HEK293 (cell line): Measurements from ENCODE around the gene PMFBP1.

ENCODE experiments used
- ATF2 ChIP-seq: fragments of 450-650 bp; formaldehyde crosslinking; IDR thresholded peaks from 2 replicates; pipeline ENCODE4 v1.5.1; 2016; ENCODE audit warnings: missing biosample characterization, missing genetic modification characterization, low read depth
- BCL11B ChIP-seq: fragments of 450-650 bp; formaldehyde crosslinking; IDR thresholded peaks from 2 replicates; pipeline ENCODE4 v1.5.1; 2016; ENCODE audit warnings: low read depth, missing biosample characterization, missing genetic modification characterization
- GLIS1 ChIP-seq: fragments of 450-650 bp; formaldehyde crosslinking; IDR thresholded peaks from 2 replicates; pipeline ENCODE4 v1.5.1; 2016; ENCODE audit warnings: missing biosample characterization, missing genetic modification characterization
- KLF1 ChIP-seq: fragments of 450-650 bp; formaldehyde crosslinking; IDR thresholded peaks from 2 replicates; pipeline ENCODE4 v1.5.1; 2016; ENCODE audit warnings: missing biosample characterization, missing genetic modification characterization
- KLF16 ChIP-seq: fragments of 450-650 bp; formaldehyde crosslinking; IDR thresholded peaks from 2 replicates; pipeline ENCODE4 v1.5.1; 2017; ENCODE audit warnings: missing biosample characterization, missing genetic modification characterization
- PBX3 ChIP-seq: sonication (generic); formaldehyde crosslinking; IDR thresholded peaks from 2 replicates; pipeline ENCODE4 v1.8.1; 2022; ENCODE audit warnings: mild to moderate bottlenecking, moderate library complexity, missing genetic modification reagents
- SP2 ChIP-seq: fragments of 450-650 bp; formaldehyde crosslinking; IDR thresholded peaks from 2 replicates; pipeline ENCODE4 v1.5.1; 2016; ENCODE audit warnings: missing biosample characterization, missing genetic modification characterization
- YY1 ChIP-seq: fragments of 450-650 bp; formaldehyde crosslinking; IDR thresholded peaks from 2 replicates; pipeline ENCODE4 v1.5.1; 2018; ENCODE audit warnings: missing biosample characterization, missing genetic modification characterization
- ZBTB1 ChIP-seq: fragments of 450-650 bp; formaldehyde crosslinking; IDR thresholded peaks from 2 replicates; pipeline ENCODE4 v1.5.1; 2016; ENCODE audit warnings: missing biosample characterization, missing genetic modification characterization
- ZFP37 ChIP-seq: fragments of 450-650 bp; formaldehyde crosslinking; IDR thresholded peaks from 2 replicates; pipeline ENCODE4 v1.5.1; 2016; ENCODE audit warnings: missing biosample characterization, missing genetic modification characterization
- ZNF114 ChIP-seq: fragments of 450-650 bp; formaldehyde crosslinking; IDR thresholded peaks from 2 replicates; pipeline ENCODE4 v1.5.0; 2017; ENCODE audit warnings: missing biosample characterization, missing genetic modification characterization
- ZNF121 ChIP-seq: fragments of 450-650 bp; formaldehyde crosslinking; IDR thresholded peaks from 2 replicates; pipeline ENCODE4 v1.5.1; 2016; ENCODE audit warnings: missing biosample characterization, missing genetic modification characterization
- ZNF140 ChIP-seq: fragments of 450-650 bp; formaldehyde crosslinking; IDR thresholded peaks from 2 replicates; pipeline ENCODE4 v1.5.1; 2016; ENCODE audit warnings: missing biosample characterization, missing genetic modification characterization
- ZNF239 ChIP-seq: fragments of 450-650 bp; formaldehyde crosslinking; IDR thresholded peaks from 2 replicates; pipeline ENCODE4 v1.5.1; 2016; ENCODE audit warnings: missing biosample characterization, missing genetic modification characterization
- ZNF24 ChIP-seq: fragments of 450-650 bp; formaldehyde crosslinking; IDR thresholded peaks from 2 replicates; pipeline ENCODE4 v1.5.1; 2016; ENCODE audit warnings: missing biosample characterization, missing genetic modification characterization
- ZNF292 ChIP-seq: fragments of 450-650 bp; formaldehyde crosslinking; IDR thresholded peaks from 2 replicates; pipeline ENCODE4 v1.5.1; 2016; ENCODE audit warnings: low read depth, missing biosample characterization, missing genetic modification characterization, borderline replicate concordance
- ZNF354C ChIP-seq: fragments of 450-650 bp; formaldehyde crosslinking; IDR thresholded peaks from 2 replicates; pipeline ENCODE4 v1.5.1; 2016; ENCODE audit warnings: missing biosample characterization, missing genetic modification characterization, low read depth, borderline replicate concordance
- ZNF404 ChIP-seq: fragments of 450-650 bp; formaldehyde crosslinking; IDR thresholded peaks from 2 replicates; pipeline ENCODE4 v1.5.1; 2017; ENCODE audit warnings: missing biosample characterization, missing genetic modification characterization
- ZNF501 ChIP-seq: fragments of 450-650 bp; formaldehyde crosslinking; IDR thresholded peaks from 2 replicates; pipeline ENCODE4 v1.5.1; 2016; ENCODE audit warnings: missing biosample characterization, missing genetic modification characterization
- ZNF596 ChIP-seq: fragments of 450-650 bp; IDR thresholded peaks from 2 replicates; pipeline ENCODE4 v1.5.0; 2018; ENCODE audit warnings: missing biosample characterization, mild to moderate bottlenecking, missing genetic modification characterization, moderate library complexity
- ZNF626 ChIP-seq: fragments of 450-650 bp; sonication (Bioruptor Pico); formaldehyde crosslinking; IDR thresholded peaks from 2 replicates; pipeline ENCODE4 v1.5.1; 2018; ENCODE audit warnings: missing biosample characterization, missing genetic modification characterization, inconsistent platforms
- ZNF785 ChIP-seq: fragments of 450-650 bp; formaldehyde crosslinking; IDR thresholded peaks from 2 replicates; pipeline ENCODE4 v1.5.1; 2016; ENCODE audit warnings: missing biosample characterization, missing genetic modification characterization
- ZNF837 ChIP-seq: fragments of 450-650 bp; formaldehyde crosslinking; IDR thresholded peaks from 2 replicates; pipeline ENCODE4 v1.5.1; 2016; ENCODE audit warnings: missing biosample characterization, missing genetic modification characterization
- ZNF843 ChIP-seq: fragments of 450-650 bp; formaldehyde crosslinking; IDR thresholded peaks from 2 replicates; pipeline ENCODE4 v1.5.1; 2016; ENCODE audit warnings: missing biosample characterization, missing genetic modification characterization
- TF ChIP-seq, protein P1 (sequence below): fragments of 450-650 bp; formaldehyde crosslinking; IDR thresholded peaks from 2 replicates; pipeline ENCODE4 v1.5.1; 2017; ENCODE audit warnings: missing biosample characterization, missing genetic modification characterization
- TF ChIP-seq, protein P2 (sequence below): fragments of 450-650 bp; formaldehyde crosslinking; IDR thresholded peaks from 2 replicates; pipeline ENCODE4 v1.5.1; 2016; ENCODE audit warnings: missing biosample characterization, missing genetic modification characterization, borderline replicate concordance
- TF ChIP-seq, protein P3 (sequence below): fragments of 450-650 bp; formaldehyde crosslinking; IDR thresholded peaks from 2 replicates; pipeline ENCODE4 v1.5.1; 2016; ENCODE audit warnings: missing biosample characterization, missing genetic modification characterization
- TF ChIP-seq, protein P4 (sequence below): fragments of 450-650 bp; formaldehyde crosslinking; IDR thresholded peaks from 2 replicates; pipeline ENCODE4 v1.5.1; 2016; ENCODE audit warnings: missing biosample characterization, missing genetic modification characterization
- TF ChIP-seq, protein P5 (sequence below): fragments of 450-650 bp; formaldehyde crosslinking; IDR thresholded peaks from 2 replicates; pipeline ENCODE4 v1.5.1; 2016; ENCODE audit warnings: missing biosample characterization, missing genetic modification characterization

The PMFBP1 gene

GRCh38 chr16:72093448-72094265, 78.3 kb downstream of the PMFBP1 start, which contains the start of the genes DHX38 and TXNL4B (continued):
- no peak for TF ChIP-seq ZNF626 (tag by site-specific recombination)
- TF ChIP-seq ZNF292, result no peak
- TF ChIP-seq ZNF596 (tag by site-specific recombination), result no peak
- TF ChIP-seq KLF1 (tag by site-specific recombination), result peak; percentile 46
- TF ChIP-seq, protein P1, sequence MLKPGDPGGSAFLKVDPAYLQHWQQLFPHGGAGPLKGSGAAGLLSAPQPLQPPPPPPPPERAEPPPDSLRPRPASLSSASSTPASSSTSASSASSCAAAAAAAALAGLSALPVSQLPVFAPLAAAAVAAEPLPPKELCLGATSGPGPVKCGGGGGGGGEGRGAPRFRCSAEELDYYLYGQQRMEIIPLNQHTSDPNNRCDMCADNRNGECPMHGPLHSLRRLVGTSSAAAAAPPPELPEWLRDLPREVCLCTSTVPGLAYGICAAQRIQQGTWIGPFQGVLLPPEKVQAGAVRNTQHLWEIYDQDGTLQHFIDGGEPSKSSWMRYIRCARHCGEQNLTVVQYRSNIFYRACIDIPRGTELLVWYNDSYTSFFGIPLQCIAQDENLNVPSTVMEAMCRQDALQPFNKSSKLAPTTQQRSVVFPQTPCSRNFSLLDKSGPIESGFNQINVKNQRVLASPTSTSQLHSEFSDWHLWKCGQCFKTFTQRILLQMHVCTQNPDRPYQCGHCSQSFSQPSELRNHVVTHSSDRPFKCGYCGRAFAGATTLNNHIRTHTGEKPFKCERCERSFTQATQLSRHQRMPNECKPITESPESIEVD (tag by site-specific recombination), result no peak
- TF ChIP-seq ZNF24 (tag by site-specific recombination), result 0 out of 2 replicates have a peak, but pooled peaks have one; percentile 18
- no peak for TF ChIP-seq ZNF785 (tag by site-specific recombination)
- TF ChIP-seq, protein P2, sequence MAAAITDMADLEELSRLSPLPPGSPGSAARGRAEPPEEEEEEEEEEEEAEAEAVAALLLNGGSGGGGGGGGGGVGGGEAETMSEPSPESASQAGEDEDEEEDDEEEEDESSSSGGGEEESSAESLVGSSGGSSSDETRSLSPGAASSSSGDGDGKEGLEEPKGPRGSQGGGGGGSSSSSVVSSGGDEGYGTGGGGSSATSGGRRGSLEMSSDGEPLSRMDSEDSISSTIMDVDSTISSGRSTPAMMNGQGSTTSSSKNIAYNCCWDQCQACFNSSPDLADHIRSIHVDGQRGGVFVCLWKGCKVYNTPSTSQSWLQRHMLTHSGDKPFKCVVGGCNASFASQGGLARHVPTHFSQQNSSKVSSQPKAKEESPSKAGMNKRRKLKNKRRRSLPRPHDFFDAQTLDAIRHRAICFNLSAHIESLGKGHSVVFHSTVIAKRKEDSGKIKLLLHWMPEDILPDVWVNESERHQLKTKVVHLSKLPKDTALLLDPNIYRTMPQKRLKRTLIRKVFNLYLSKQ (tag by site-specific recombination), result no peak
- no peak for TF ChIP-seq ZNF404 (tag by site-specific recombination)
- no peak for TF ChIP-seq BCL11B (tag by site-specific recombination)
- no peak; the same call in 1 of the 2 replicates for TF ChIP-seq ZNF501 (tag by site-specific recombination)
- no peak for TF ChIP-seq GLIS1 (tag by site-specific recombination)
- TF ChIP-seq YY1 (tag by site-specific recombination), result peak; percentile 88
- TF ChIP-seq ZBTB1 (tag by site-specific recombination), result no peak
- TF ChIP-seq ZNF140 (tag by site-specific recombination), result no peak
- TF ChIP-seq ZNF121 (tag by site-specific recombination), result no peak
- TF ChIP-seq, protein P3, sequence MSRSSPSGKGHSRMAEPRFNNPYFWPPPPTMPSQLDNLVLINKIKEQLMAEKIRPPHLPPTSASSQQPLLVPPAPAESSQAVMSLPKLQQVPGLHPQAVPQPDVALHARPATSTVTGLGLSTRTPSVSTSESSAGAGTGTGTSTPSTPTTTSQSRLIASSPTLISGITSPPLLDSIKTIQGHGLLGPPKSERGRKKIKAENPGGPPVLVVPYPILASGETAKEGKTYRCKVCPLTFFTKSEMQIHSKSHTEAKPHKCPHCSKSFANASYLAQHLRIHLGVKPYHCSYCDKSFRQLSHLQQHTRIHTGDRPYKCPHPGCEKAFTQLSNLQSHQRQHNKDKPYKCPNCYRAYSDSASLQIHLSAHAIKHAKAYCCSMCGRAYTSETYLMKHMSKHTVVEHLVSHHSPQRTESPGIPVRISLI (tag by site-specific recombination), result no peak
- TF ChIP-seq, protein P4, sequence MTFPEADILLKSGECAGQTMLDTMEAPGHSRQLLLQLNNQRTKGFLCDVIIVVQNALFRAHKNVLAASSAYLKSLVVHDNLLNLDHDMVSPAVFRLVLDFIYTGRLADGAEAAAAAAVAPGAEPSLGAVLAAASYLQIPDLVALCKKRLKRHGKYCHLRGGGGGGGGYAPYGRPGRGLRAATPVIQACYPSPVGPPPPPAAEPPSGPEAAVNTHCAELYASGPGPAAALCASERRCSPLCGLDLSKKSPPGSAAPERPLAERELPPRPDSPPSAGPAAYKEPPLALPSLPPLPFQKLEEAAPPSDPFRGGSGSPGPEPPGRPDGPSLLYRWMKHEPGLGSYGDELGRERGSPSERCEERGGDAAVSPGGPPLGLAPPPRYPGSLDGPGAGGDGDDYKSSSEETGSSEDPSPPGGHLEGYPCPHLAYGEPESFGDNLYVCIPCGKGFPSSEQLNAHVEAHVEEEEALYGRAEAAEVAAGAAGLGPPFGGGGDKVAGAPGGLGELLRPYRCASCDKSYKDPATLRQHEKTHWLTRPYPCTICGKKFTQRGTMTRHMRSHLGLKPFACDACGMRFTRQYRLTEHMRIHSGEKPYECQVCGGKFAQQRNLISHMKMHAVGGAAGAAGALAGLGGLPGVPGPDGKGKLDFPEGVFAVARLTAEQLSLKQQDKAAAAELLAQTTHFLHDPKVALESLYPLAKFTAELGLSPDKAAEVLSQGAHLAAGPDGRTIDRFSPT (tag by site-specific recombination), result no peak
- no peak for TF ChIP-seq ZFP37 (tag by site-specific recombination)
- no peak for TF ChIP-seq ATF2 (tag by site-specific recombination)
- TF ChIP-seq ZNF837 (tag by site-specific recombination), result no peak
- no peak for TF ChIP-seq ZNF239 (tag by site-specific recombination)
- TF ChIP-seq PBX3, result 0 out of 2 replicates have a peak, but pooled peaks have one; percentile 24
- peak; percentile 98 for TF ChIP-seq SP2 (tag by site-specific recombination)
- TF ChIP-seq KLF16 (tag by site-specific recombination), result peak; percentile 47; the same call in 1 of the 2 replicates
- TF ChIP-seq, protein P5, sequence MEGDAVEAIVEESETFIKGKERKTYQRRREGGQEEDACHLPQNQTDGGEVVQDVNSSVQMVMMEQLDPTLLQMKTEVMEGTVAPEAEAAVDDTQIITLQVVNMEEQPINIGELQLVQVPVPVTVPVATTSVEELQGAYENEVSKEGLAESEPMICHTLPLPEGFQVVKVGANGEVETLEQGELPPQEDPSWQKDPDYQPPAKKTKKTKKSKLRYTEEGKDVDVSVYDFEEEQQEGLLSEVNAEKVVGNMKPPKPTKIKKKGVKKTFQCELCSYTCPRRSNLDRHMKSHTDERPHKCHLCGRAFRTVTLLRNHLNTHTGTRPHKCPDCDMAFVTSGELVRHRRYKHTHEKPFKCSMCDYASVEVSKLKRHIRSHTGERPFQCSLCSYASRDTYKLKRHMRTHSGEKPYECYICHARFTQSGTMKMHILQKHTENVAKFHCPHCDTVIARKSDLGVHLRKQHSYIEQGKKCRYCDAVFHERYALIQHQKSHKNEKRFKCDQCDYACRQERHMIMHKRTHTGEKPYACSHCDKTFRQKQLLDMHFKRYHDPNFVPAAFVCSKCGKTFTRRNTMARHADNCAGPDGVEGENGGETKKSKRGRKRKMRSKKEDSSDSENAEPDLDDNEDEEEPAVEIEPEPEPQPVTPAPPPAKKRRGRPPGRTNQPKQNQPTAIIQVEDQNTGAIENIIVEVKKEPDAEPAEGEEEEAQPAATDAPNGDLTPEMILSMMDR (tag by site-specific recombination), result no peak
- TF ChIP-seq ZNF114, result no peak
- TF ChIP-seq ZNF354C (tag by site-specific recombination), result no peak
- no peak for TF ChIP-seq ZNF843
